HL-60/S4 treated with phorbol 12-myristate 13-acetate at 8.2 ng/mL for 4 days and 3 days (cell line): ENCODE data around the gene C6.

Experiments used
- in situ Hi-C: fragments of 300-500 bp; cut with MboI; formaldehyde crosslinking; loops from 2 replicates; pipeline ENCODE4 v1.15.0; 2022; ENCODE audit warnings: low sequenced_read_pairs

Gene C6

DNA sequence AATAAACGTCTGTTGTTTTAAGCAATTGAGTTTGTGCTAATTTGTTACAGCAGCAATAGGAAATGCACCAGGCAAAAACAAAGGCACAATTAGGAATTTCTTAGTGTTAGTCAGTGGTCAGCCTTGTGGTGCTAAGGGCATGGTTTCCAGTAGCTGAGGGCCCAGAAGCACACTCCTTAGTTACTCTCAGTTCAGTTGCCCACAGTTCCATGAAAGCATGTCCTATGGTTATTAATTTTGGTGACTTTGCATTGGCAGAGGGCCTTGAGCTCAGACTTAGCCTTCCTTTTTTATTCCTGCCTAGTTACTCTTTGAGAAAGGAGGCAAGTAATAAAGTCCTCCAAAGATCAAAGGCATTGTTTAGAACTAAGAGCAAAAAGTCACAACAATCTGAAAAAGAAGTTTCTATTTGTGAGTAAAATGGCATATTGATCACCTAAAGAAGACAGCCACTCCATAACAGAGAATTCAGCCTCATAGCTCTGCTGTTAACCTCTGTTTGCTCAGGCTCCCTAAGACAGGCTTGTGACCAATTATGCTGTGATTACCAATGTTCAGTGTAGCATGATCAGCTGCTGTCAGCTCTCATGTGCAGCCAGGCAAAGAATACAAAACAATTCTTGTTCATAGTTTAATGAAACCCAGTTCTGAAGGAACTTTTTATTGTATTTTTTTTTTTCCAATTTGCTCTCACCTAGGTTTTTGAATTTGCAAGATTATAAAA, 85.2 kb downstream of the C6 start:
- in situ Hi-C loops, result no loop called here

DNA sequence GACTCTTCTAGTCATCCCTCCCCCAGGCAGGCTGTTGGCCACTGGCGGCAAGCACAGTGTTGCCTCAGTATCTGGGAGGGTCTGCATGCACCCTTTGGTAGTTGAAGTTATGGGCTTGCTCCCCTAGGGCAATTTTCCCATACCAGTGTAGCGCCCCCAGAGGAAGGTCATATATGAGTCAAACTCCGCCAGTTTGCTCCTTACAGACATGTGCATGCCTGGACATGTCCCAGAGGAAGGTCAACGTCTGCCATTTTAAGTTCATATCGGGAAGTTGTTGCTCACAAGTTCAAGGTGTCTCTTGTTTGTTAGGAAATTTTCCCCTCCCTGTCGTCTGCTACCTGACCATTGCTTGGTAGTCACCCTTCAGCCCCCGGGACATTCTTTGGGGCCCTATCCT, 90.9 kb downstream of the C6 start:
- in situ Hi-C loops, result no loop called here

DNA sequence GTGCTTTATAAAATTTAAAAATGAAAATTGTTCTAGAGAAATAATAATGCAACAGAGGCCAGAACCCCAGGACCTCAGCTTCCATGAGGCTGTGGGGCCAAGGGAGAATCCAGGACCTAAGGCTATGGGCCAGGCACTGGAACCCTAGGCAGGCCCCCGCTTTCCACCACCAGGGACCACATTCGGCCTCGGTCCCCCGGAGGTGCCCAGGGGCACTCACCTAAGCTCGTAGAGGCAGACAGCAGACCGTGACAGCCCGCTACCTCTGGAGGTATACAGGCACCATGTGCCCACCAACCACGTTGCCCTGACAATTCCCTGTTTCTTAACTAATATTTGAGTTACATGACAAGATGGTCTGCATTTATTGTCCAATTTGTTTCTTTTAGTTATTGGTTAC, 92.7 kb downstream of the C6 start:
- in situ Hi-C loops, result no loop called here

DNA sequence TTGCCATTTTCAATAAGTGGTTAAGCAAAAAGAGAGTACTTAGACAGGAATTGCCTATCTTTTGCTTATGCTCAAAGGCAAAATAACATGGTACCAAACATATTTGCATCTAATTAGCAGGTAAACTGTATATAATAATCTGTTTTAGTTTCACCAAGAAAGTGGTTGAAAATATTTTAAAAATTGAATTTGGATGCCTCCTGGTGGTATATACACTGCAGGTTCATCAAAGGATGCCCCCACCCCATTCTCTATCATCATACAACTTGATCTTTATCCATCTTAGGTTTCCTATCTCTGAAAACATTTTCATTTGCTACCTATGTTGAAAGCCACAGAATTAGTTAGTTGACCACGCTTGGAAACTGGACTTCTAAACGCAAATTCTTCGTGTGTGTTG, 95.2 kb downstream of the C6 start:
- in situ Hi-C loops, result no loop called here

DNA sequence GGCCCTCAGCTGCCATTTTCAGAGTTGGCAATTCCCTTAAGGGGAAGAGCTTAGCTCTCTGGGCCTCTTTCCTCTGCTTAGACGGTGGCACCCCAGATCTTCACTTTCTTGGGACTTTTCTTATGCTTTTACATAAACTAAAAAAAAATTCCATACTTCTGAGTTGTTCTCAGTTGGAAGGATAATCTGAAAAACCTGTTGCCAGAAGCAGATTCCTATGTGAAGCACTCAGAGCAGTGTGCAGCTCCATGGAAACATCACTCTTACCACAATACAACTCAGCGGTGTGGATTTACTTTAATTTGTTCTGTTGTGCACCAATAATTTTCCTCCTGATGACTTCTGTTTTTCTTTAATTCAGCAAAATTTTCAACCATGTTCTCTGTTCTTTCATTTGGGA, 98.1 kb downstream of the C6 start:
- in situ Hi-C loops, result no loop called here

DNA sequence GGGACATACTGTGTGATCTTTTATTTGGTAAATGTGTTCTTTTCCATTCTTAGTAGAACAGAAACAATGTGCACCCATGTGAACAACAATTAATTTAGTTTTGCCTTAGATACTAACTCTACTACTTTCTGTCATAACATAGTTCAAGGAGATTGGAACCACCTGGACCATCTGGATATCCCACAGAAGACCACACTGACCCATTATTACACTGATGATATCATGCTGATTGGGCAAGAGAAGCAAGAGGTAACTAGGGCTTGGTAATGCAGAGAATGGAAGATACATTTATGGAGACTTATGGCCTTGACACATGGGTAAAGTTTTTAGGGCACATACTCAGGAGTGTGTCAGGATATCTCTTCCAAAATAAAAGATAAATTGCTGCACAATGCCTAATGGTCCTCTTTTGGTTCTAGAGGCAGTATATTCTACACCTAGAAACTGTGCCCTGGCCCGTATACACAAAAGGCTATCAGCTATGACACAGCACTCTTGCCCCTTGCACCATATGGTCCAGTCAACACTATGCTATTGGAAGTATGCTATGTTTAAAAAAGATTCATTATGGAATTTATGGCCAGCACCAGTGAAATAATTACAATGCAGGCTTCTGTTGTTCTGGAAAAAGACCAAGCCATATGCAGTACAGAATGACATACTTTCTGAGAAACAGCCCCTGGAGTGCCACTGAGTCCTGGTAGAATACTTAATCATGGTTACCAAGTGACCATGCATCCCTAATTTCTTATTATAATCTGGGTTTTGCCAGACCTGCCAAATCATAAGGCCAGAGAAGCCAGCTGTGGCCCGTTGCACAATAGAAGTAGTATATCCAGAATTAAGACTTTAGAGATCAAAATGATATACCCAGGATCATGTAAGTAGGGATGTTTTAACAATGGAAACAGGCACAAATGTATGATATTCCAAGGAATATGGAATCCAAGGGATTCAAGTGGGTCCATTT, 100.6 kb downstream of the C6 start:
- in situ Hi-C loops, result no loop called here

DNA sequence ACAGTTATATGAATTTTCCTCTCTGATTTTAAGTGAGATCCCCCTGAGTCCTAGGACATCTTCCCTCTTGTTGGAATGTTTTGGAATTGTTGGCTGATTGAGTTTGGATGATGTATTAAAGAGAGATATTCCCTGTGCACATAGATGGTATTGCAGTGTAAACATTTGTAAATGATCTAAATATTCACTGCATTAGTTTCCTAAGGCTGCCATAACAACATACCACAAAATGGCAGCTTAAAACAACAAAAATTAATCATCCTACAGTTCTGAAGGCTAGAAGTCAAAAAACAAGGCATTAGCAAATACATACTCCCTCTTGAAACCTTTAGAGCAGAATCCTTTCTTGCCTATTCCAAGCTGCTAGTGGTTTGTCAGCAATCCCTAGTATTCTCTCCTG, 104.1 kb downstream of the C6 start:
- in situ Hi-C loops, result no loop called here

DNA sequence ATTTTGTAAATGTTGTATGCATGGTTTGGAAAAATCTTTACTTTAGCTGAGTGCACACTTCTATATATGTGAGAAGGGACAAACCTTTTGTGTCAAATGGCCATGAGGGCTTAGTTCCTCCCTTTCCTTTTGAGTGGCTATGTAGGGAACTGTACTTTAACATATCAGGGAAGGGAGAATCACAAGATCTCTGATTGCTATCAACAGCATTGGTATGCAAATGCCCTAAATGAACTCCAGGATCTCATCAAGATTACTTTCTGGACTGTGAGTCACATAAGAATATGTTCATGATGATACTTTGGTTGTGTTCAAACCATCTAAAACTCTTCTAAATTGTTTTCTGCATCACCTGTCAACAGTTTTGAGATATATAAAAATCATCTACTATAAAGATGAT, 111.0 kb downstream of the C6 start:
- in situ Hi-C loops, result no loop called here

DNA sequence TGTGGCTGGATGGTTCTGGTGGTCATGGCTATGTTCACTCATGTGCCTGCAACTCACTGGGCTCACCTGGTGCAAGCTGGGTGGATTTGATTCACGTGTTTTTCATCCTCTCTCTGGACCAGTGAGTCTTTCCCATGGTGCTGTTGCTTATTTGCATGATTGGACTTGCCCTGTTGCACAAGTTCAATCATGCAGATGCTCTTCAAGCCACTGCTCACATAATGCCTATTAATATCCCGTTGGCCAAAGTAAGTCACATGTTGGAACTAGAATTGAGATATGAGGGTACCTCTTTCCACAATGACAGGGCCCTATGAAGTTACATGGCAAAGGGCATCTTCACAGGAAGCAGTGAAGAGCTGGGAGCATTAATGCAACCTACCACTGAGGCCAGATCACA, 115.7 kb downstream of the C6 start:
- in situ Hi-C loops, result no loop called here

DNA sequence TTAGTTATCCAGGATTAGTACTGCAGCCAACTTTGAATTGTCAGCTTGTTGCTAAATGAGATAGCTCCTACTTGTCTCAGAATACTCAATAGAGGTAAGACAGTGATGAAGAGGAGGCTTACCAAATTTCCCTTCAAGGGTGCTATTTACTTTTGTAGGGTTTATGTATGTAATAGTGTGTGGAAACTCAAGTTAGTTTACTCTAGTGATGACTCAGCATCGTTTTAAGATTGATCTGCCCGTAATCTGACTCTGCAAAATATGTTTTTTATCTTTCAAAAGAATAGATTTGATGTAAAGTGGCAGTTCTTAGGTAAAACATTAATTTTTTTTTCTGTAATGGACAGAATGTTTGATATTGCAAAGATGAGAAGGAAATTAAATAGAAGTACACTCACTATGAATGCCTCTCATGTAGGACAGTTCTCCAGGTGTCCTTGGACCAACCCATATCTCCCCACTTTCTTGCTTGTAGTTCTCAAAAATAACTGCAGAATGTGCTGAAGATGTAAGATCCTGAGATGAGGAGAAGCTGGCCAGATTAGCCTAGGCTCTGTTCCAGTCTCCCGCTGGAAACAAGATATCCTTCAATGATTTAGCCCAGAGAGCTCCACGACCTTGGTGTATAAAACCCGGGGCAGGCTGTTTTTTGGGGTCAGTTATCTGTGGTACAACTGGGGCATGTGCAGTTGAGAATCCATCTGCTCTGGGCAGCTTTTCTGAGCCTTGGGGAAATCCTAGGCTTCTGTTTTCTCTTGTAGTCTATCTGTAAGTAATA, 117.8 kb downstream of the C6 start:
- in situ Hi-C loops, result no loop called here

DNA sequence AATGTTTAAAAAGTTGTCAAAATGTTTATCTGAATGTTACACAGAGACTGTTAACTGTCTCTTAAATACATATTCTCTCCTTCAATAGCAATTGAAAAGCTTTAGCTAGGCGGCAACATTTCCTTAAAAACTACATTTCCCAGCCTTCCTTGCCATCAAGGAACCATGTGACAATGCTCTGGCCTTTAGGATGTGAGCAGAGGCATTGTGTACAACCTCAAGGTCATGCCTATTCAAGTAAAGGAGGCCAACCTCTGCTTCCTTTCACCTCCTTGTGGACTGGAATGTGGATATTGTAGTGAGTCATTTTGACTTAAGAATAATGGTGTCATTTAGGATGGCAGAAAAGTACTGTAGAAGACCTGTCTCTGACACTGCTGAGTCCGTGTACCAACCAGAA, 118.5 kb downstream of the C6 start:
- in situ Hi-C loops, result no loop called here

DNA sequence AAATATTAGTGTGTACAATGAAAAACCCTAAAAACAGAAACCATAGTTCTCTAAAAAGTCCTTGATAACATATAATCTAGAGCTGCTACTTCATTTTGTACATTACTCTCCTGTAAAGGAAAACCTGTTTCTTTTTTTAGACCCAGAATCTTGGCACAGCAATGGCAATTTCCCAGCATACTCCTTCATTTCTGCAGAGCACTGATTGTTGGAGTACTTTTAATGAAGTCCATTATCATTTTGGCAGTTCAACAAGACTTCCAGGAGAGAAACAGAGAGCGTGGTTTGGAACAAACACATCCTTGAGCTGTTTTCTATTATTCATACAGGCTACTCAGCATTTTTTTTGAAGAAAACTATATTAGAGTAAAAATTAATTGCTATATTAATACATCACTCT, 119.5 kb downstream of the C6 start:
- in situ Hi-C loops, result no loop called here
